Activated CD4-positive, alpha-beta T cell treated with anti-CD3 and anti-CD28 coated beads, Interleukin-10, Interleukin-2, amounts not matched to agents 100 ng/mL and 50 ng/mL, durations not matched to agents 16 hours and 8 hours (primary cell): ENCODE data around the gene CLIC2.
A peak's percentile ranks its signal among the peaks of the same experiment; 100 is the strongest.

ENCODE experiments used
- DNase-seq: peaks from one replicate; pipeline ENCODE4 v3.0.0-alpha.2; 2020

Gene CLIC2

GRCh38 chrX:155262970-155263754 is 71.3 kb downstream of the CLIC2 start:
- peak; percentile 35 for DNase-seq

GRCh38 chrX:155259752-155260151 is 74.7 kb downstream of the CLIC2 start:
- DNase-seq: no peak

- no peak for DNase-seq
Measured at GRCh38 chrX:155251391-155251790, 83.0 kb downstream of the CLIC2 start.

GRCh38 chrX:155247497-155247896 is 86.9 kb downstream of the CLIC2 start:
- no peak for DNase-seq

- DNase-seq: no peak
Measured at GRCh38 chrX:155246748-155247147, 87.7 kb downstream of the CLIC2 start.

- no peak for DNase-seq
Measured at GRCh38 chrX:155242300-155242699, 92.1 kb downstream of the CLIC2 start.

- DNase-seq: no peak
Measured at GRCh38 chrX:155237719-155238118, 96.7 kb downstream of the CLIC2 start.

- DNase-seq: no peak
Measured at GRCh38 chrX:155235891-155236290, 98.5 kb downstream of the CLIC2 start.

- DNase-seq: no peak
Measured at GRCh38 chrX:155231163-155231562, 103.3 kb downstream of the CLIC2 start.
